HG03571 (cell line): ENCODE measurements around the gene CNTN1.

Experiments used
- ATAC-seq: cut with Tn5 transposase; IDR thresholded peaks from one replicate; pipeline ENCODE4 v1.9.1; 2021; ENCODE audit not compliant: unreplicated experiment

Gene CNTN1

GRCh38 chr12:40834321-40834720, 142.1 kb downstream of the CNTN1 start:
- no peak for ATAC-seq

- ATAC-seq: no peak
Observed at GRCh38 chr12:40837891-40838429, 145.7 kb downstream of the CNTN1 start.

GRCh38 chr12:40843495-40843894, 151.3 kb downstream of the CNTN1 start:
- ATAC-seq: no peak

GRCh38 chr12:40853221-40853620, 161.0 kb downstream of the CNTN1 start:
- ATAC-seq: no peak

GRCh38 chr12:40854604-40855003, 162.4 kb downstream of the CNTN1 start:
- no peak for ATAC-seq

GRCh38 chr12:40864891-40865290, 172.7 kb downstream of the CNTN1 start:
- no peak for ATAC-seq

GRCh38 chr12:40870981-40871380, 178.7 kb downstream of the CNTN1 start:
- no peak for ATAC-seq

- ATAC-seq: no peak
Observed at GRCh38 chr12:40874868-40875267, 182.6 kb downstream of the CNTN1 start.

- no peak for ATAC-seq
Observed at GRCh38 chr12:40889329-40889728, 197.1 kb downstream of the CNTN1 start.

- no peak for ATAC-seq
Observed at GRCh38 chr12:40892528-40892927, 200.3 kb downstream of the CNTN1 start.

- ATAC-seq: no peak
Observed at GRCh38 chr12:40898505-40898904, 206.3 kb downstream of the CNTN1 start.

- no peak for ATAC-seq
Observed at GRCh38 chr12:40903040-40903439, 210.8 kb downstream of the CNTN1 start.

- ATAC-seq: peak; percentile 96
Observed at GRCh38 chr12:40907115-40907527, 214.9 kb downstream of the CNTN1 start.

GRCh38 chr12:40911676-40912075, 219.4 kb downstream of the CNTN1 start:
- no peak for ATAC-seq

GRCh38 chr12:40915172-40915571, 222.9 kb downstream of the CNTN1 start:
- no peak for ATAC-seq

GRCh38 chr12:40917561-40917960, 225.3 kb downstream of the CNTN1 start:
- ATAC-seq: no peak

- no peak for ATAC-seq
Observed at GRCh38 chr12:40921563-40922163, 229.4 kb downstream of the CNTN1 start.

GRCh38 chr12:40937891-40938290, 245.7 kb downstream of the CNTN1 start:
- ATAC-seq: no peak

- no peak for ATAC-seq
Observed at GRCh38 chr12:40942326-40942725, 250.1 kb downstream of the CNTN1 start.

- ATAC-seq: no peak
Observed at GRCh38 chr12:40945772-40946171, 253.5 kb downstream of the CNTN1 start.

- ATAC-seq: no peak
Observed at GRCh38 chr12:40946612-40947194, 254.5 kb downstream of the CNTN1 start.

GRCh38 chr12:40947797-40948196, 255.6 kb downstream of the CNTN1 start:
- no peak for ATAC-seq

GRCh38 chr12:40953076-40953475, 260.8 kb downstream of the CNTN1 start:
- ATAC-seq: no peak
